MCF 10A (cell line): Measurements from ENCODE around the gene PRKN. TPM values are rescaled to one million over a fixed set of nuclear protein-coding genes. Genes with fewer than 3 reads are reported as not detected.

Experiments
- BruUV-seq: library from RNA; stranded (reverse); fragments of 400-500 nt; replicated peaks from 2 replicates; lab custom pipeline; 2021; lab: Mats Ljungman, UMichigan
- CTCF ChIA-PET: fragments of 300-600 bp; sonication (Branson Sonifier 250); formaldehyde crosslinking; extraction: SDS; loops from one replicate; lab custom pipeline; 2021; ENCODE audit warnings: antibody characterized with exemption, inconsistent platforms; lab: Yijun Ruan, JAX
- POLR2A ChIA-PET: fragments of 300-600, 350-650 bp; sonication (Branson Sonifier 250); formaldehyde crosslinking; extraction: SDS; loops from one replicate; lab custom pipeline; 2020; ENCODE audit warnings: antibody characterized with exemption, inconsistent platforms; lab: Yijun Ruan, JAX
- DNase-seq: peaks from one replicate; pipeline ENCODE4 v3.0.0-alpha.2; 2018; ENCODE audit not compliant: unreplicated experiment
- H3K27ac Mint-ChIP-seq: one replicate; pipeline ENCODE4 v1.8.0; 2022; ENCODE audit warnings: mild to moderate bottlenecking, low read depth, mixed read lengths; ENCODE audit not compliant: unreplicated experiment
- H3K27me3 Mint-ChIP-seq: one replicate; pipeline ENCODE4 v1.8.0; 2022; ENCODE audit warnings: mixed read lengths; ENCODE audit not compliant: insufficient read depth, unreplicated experiment
- H3K36me3 Mint-ChIP-seq: one replicate; pipeline ENCODE4 v1.8.0; 2022; ENCODE audit warnings: mild to moderate bottlenecking, moderate library complexity, mixed read lengths; ENCODE audit not compliant: insufficient read depth, unreplicated experiment
- H3K4me1 Mint-ChIP-seq: one replicate; pipeline ENCODE4 v1.8.0; 2022; ENCODE audit warnings: mixed read lengths; ENCODE audit not compliant: insufficient read depth, unreplicated experiment
- H3K4me3 Mint-ChIP-seq: one replicate; pipeline ENCODE4 v1.8.0; 2022; ENCODE audit warnings: mild to moderate bottlenecking, moderate library complexity, mixed read lengths; ENCODE audit not compliant: unreplicated experiment
- H3K9me3 Mint-ChIP-seq: one replicate; pipeline ENCODE4 v1.8.0; 2022; ENCODE audit warnings: mixed read lengths; ENCODE audit not compliant: unreplicated experiment
- intact Hi-C: fragments of 100-400 bp; cut with micrococcal nuclease; formaldehyde crosslinking; loops from 2 replicates; pipeline ENCODE4 v1.14.1; 2022
- total RNA-seq: library from RNA; stranded (reverse); gene quantifications from 2 replicates; pipeline ENCODE4 v1.2.3, GENCODE V29; 2022
- TF ChIP-seq, protein P1 (sequence below): fragments of 200-600 bp; IDR thresholded peaks from one replicate; pipeline ENCODE4 v1.8.0; 2022; ENCODE audit warnings: antibody characterized with exemption, mild to moderate bottlenecking; ENCODE audit not compliant: unreplicated experiment

The PRKN gene
- total RNA-seq, 1 experiment from 2014 or later: 2.5 TPM

DNA sequence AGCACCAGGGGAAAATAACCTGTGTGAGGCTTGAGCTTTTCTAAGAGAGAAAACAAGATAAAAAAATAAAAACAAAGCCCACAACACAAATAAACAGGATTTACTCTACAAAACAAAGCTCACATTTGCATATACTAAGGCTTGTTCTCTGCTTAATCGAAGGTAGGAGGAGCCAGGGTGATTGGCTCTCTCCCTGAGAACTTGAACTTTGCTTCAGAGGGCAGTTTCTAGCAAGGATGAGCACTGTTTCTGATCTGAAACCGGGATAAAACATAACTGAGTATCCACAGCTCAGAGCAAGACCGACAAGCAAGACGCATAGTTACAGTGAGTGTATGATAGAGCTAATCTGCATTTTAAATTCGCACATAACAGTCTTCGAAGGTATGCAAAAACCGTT is 200.6 kb downstream of the PRKN start:
- DNase-seq: no peak
- TF ChIP-seq, protein P1, sequence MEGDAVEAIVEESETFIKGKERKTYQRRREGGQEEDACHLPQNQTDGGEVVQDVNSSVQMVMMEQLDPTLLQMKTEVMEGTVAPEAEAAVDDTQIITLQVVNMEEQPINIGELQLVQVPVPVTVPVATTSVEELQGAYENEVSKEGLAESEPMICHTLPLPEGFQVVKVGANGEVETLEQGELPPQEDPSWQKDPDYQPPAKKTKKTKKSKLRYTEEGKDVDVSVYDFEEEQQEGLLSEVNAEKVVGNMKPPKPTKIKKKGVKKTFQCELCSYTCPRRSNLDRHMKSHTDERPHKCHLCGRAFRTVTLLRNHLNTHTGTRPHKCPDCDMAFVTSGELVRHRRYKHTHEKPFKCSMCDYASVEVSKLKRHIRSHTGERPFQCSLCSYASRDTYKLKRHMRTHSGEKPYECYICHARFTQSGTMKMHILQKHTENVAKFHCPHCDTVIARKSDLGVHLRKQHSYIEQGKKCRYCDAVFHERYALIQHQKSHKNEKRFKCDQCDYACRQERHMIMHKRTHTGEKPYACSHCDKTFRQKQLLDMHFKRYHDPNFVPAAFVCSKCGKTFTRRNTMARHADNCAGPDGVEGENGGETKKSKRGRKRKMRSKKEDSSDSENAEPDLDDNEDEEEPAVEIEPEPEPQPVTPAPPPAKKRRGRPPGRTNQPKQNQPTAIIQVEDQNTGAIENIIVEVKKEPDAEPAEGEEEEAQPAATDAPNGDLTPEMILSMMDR: no peak
- no peaks in the 10 kb centered on the region for H3K9me3 Mint-ChIP-seq
- BruUV-seq: no TSS peak
- POLR2A ChIA-PET: interaction anchor here (0.8 kb wide), 1 partner anchor 11 kb away, joined by 3 read pairs; no protein-coding TSS in a partner anchor
- H3K27ac Mint-ChIP-seq: no peak overlapping the region
- peaks cover 4% of the 10 kb centered on the region for H3K4me1 Mint-ChIP-seq
- no peak overlapping the region for H3K4me3 Mint-ChIP-seq
- CTCF ChIA-PET: interaction anchor here (1.1 kb wide), 1 partner anchor 178 kb away, joined by 3 read pairs; no protein-coding TSS in a partner anchor
- no peaks in the 10 kb centered on the region for H3K36me3 Mint-ChIP-seq
- intact Hi-C loops: no loop called here
- H3K27me3 Mint-ChIP-seq: no peaks in the 10 kb centered on the region

DNA sequence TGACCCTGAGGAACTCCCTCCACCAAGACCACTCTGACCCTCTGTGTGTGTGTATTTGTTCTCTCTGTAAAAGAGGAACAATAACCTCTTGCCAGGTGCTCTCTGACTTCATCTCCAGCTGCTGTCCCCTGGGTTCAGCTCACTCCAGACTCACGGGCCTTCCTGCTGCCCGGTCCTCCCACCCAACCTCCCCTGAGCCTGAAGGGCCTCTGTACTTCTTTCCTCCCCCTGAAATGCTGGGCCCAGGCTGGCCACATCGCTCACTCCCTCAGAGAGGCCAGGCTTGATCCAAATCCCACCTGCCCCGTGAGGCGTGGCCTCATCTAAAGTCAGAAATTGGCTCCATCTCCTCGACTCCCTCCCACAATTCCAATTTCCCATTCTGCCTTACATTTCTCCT is 202.4 kb downstream of the PRKN start:
- no peak for DNase-seq

DNA sequence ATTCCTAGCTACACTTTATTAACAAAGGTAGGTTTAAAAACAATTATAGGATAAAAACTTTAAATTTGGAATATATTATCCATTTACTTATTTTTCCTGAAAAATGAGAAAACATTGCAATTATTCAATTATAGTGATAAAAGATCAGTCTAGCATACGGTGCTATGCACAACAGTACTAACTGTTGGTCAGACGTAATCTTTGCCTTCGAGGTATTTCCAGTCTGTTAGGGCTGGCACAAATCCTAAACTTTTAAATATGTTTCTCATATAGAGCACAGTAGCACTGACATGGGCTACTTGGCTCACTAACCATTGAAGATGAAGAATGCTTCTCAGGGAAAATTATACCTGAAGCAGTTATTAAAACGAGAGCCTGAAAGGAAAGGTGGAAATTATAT is 214.8 kb downstream of the PRKN start:
- H3K9me3 Mint-ChIP-seq: no peaks in the 10 kb centered on the region
- ChIA-PET CTCF (interaction anchor here (0.7 kb wide), 1 partner anchor 353 kb away, joined by 3 read pairs; no protein-coding TSS in a partner anchor), POLR2A (no interaction called here)
- H3K36me3 Mint-ChIP-seq: no peaks in the 10 kb centered on the region
- no peaks in the 10 kb centered on the region for H3K27me3 Mint-ChIP-seq
- DNase-seq: no peak
- no peaks in the 10 kb centered on the region for H3K4me1 Mint-ChIP-seq
- TF ChIP-seq, protein P1: no peak
- H3K4me3 Mint-ChIP-seq: no peak overlapping the region
- intact Hi-C loops: no loop called here
- BruUV-seq: no TSS peak
- H3K27ac Mint-ChIP-seq: no peak overlapping the region

More for the DNA sequence above, 202.4 kb downstream of the PRKN start:
- TF ChIP-seq, protein P1: no peak
- POLR2A ChIA-PET: no interaction called here
- Mint-ChIP-seq H3K36me3 (no peaks in the 10 kb centered on the region), H3K27ac (peak overlapping the region; percentile 29), H3K9me3 (no peaks in the 10 kb centered on the region), H3K27me3 (no peaks in the 10 kb centered on the region), H3K4me3 (no peak overlapping the region), H3K4me1 (peaks cover 4% of the 10 kb centered on the region)
- intact Hi-C loops: no loop called here
- no TSS peak for BruUV-seq
- CTCF ChIA-PET: no interaction called here

DNA sequence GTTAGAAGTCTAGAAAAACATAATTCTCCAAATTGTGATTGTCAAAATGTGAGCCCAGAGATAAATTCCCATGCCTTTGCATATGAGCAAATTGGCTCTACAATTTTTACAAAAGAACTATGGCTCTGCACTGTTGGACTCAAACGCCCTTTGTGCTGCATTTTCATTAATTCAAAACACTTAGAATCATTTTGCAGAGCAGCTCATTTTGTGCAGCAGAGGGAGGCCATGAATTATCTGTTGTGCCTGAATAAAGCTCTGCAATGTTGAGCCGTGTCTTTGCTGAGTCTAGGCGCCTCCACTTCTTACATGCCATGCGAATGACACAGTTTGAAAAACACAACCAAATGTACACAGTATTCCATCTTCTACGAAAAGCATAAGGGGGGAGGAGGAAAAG is 230.2 kb downstream of the PRKN start:
- intact Hi-C loops: no loop called here
- TF ChIP-seq, protein P1: no peak
- Mint-ChIP-seq H3K36me3 (no peaks in the 10 kb centered on the region), H3K27me3 (no peaks in the 10 kb centered on the region), H3K27ac (no peak overlapping the region), H3K4me3 (no peak overlapping the region), H3K9me3 (no peaks in the 10 kb centered on the region), H3K4me1 (no peaks in the 10 kb centered on the region)
- DNase-seq: no peak
- CTCF ChIA-PET: no interaction called here
- POLR2A ChIA-PET: interaction anchor here (0.7 kb wide), 1 partner anchor 291 kb away, joined by 3 read pairs; no protein-coding TSS in a partner anchor
- no TSS peak for BruUV-seq
